NCI-H2196 (cell line): ENCODE results near the gene CASP9.
"Not testable (repeated sequence)": the region's sequence is repeated elsewhere in the genome, so short reads cannot be mapped to it uniquely, and the experiment has no call there.

Experiments
- DNase-seq: peaks from one replicate; lab custom pipeline; 2025; ENCODE audit not compliant: unreplicated experiment; lab: John Stamatoyannopoulos, UW

The CASP9 gene

GRCh38 chr1:15526021-15526489 is 2.0 kb upstream of the CASP9 start:
- no peak for DNase-seq

- peak; percentile 41 for DNase-seq
These were observed 1.3 kb upstream of the CASP9 start for GRCh38 chr1:15525050-15526020.

- DNase-seq, result peak; percentile 99
These were observed 451 bp upstream of the CASP9 start for GRCh38 chr1:15524283-15525049.

DNA sequence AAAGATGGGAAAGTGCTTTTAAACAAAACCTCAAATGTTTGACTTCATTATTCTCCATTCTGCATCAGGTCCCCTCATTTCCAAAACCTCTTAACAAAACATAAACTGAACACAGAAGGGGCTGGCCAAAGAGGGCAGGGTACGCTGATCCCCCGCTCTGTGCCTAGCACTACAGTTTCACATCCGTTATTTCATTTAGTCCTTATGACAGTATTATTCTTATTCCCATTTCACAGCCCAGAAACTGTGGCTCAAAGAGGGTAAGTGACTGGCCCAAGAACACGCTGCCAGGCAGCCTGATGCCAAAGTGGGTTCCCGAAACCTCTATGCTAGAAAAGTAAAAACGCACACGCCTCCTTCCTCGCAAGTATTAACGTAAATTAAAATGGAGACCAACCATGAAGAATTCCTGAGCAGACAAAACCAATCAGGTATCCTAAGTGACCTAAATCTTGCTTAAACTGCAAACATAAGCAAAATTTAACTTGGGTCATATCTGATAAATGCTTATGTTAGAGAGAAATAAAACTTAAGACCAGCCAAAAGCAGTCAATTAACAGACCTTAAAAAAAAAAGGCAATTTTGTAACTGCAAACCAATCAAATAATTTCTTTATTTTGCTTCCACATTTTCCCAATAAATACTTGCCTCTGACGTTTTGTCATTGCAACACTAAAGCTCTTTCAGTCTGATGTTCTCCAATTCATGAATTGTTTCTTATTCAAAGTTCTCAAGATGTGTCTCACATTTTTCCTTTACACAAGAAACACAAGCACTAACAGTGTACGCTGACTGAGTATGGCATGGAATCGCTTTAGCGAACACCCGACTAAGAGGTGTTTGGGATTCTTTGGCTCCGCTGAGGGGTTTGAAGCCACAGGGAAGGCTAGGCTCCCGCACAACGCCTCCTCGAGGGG is 653 bp downstream of the CASP9 start:
- no peak for DNase-seq

DNA sequence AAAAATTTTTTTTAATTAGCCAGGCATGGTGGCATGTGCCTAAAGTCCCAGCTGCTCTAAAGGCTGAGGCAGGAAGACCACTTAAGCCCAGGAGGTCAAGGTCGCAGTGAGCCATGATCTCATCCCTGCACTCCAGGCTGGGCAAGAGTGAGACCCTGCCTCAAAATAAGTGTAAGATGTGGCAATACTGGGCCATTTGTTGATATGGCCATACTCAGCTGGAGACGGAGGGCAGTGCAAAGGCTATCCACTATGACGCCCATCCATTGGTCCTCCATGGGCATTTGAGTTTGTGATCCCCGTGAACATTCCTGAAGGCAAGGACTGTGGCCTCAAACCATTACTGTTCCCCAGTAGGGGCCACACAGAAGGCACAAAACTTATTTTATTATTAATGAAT is 1.5 kb downstream of the CASP9 start:
- DNase-seq, result no peak

GRCh38 chr1:15521206-15521906 is 2.7 kb downstream of the CASP9 start:
- DNase-seq, result not testable (repeated sequence)

GRCh38 chr1:15519625-15520024 is 4.4 kb downstream of the CASP9 start:
- DNase-seq, result no peak

DNA sequence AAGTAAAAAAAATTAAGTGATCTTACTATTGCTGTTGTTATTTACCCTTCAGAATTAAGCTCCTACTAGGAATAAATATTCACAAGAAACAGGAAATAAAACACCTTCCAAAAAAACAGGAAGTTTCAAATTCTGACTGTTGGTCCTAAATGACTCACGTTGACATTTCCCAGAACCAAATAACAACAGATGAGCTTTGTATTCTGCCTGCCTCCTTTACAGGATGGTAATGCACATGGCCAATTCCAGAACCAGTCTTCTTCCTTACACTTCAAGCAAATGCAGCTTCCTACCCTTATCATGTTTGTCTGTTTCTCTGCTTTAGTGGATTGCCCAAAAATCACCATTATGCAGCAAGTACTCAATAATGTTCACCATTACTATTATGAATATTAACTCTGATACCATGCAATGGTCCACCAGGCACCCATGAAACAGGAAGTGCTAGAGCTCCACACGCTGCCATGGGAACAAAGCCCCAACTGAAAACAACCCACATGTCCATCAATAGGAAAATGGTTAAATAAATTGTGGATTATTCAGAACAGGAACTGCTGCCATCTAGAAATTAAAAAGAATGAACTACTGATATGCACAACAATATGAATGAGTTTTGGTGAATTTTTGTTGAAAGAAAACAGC is 8.9 kb downstream of the CASP9 start:
- no peak for DNase-seq

- not testable (repeated sequence) for DNase-seq
These were observed 9.5 kb downstream of the CASP9 start for GRCh38 chr1:15514557-15514956.

- no peak for DNase-seq
These were observed 10.1 kb downstream of the CASP9 start for GRCh38 chr1:15513919-15514318.

GRCh38 chr1:15513192-15513591 is 10.8 kb downstream of the CASP9 start:
- DNase-seq, result no peak

- no peak for DNase-seq
These were observed 13.2 kb downstream of the CASP9 start for GRCh38 chr1:15510611-15511405.

- no peak for DNase-seq
These were observed 14.4 kb downstream of the CASP9 start for GRCh38 chr1:15509586-15509985.

GRCh38 chr1:15508700-15509487 is 15.1 kb downstream of the CASP9 start:
- DNase-seq, result no peak

DNA sequence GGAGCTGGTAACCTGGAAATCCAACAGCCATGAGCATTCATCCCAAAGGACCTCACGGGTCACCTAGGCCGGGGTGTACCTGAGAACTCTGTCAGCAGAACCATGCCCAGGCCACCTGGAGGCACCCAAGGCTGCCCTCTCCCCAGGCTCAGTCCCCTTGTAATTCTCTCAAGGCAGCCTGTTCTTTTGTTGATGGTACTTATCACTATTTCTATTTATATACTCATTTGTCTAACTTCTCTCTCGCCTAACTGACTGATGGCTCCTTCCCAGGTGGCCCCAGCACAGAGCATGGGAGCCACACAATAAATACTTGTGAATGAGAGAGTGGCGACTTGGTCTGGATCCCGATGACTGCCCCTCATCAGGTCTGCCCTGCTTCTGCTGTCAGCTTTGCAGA is 16.7 kb downstream of the CASP9 start:
- DNase-seq, result no peak

- DNase-seq, result no peak
These were observed 17.2 kb downstream of the CASP9 start for GRCh38 chr1:15506831-15507230.

DNA sequence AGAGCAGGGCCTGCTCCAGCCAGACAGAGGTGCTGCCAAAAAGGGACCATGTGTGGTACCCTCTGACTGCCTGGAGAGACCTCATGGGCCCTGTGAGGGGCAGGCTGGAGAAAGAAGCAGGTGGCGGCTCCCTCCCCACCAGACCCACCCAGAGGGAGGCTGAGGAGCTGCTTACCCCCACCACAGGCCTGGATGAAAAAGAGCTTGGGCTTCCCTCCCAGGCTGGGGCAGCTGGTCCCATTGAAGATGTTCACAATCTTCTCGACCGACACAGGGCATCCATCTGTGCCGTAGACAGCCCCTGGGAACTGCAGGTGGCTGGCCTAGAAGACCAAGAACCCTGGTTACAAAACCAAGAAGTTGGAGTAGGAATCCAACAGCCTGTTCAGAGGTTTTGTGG is 19.6 kb downstream of the CASP9 start:
- DNase-seq, result no peak
